Stimulated activated naive CD8-positive, alpha-beta T cell treated with anti-CD3 and anti-CD28 coated beads, Interleukin-15, Interleukin-2, amounts not matched to agents 100 ng/mL and 50 ng/mL, for 24 hours (primary cell): ENCODE measurements around the gene LRP1B.

Experiments
- H3K27ac Mint-ChIP-seq: one replicate; pipeline ENCODE4 v1.8.0; 2021; ENCODE audit warnings: mild to moderate bottlenecking, mixed read lengths
- H3K27me3 Mint-ChIP-seq: one replicate; pipeline ENCODE4 v1.8.0; 2021; ENCODE audit warnings: mixed read lengths
- H3K36me3 Mint-ChIP-seq: one replicate; pipeline ENCODE4 v1.8.0; 2021; ENCODE audit warnings: low read depth, mixed read lengths
- H3K4me1 Mint-ChIP-seq: one replicate; pipeline ENCODE4 v1.8.0; 2021; ENCODE audit warnings: low read depth, mixed read lengths
- H3K4me3 Mint-ChIP-seq: one replicate; pipeline ENCODE4 v1.8.0; 2021; ENCODE audit warnings: mild to moderate bottlenecking, mixed read lengths
- H3K9me3 Mint-ChIP-seq: one replicate; pipeline ENCODE4 v1.8.0; 2021; ENCODE audit warnings: mixed read lengths

LRP1B gene

DNA sequence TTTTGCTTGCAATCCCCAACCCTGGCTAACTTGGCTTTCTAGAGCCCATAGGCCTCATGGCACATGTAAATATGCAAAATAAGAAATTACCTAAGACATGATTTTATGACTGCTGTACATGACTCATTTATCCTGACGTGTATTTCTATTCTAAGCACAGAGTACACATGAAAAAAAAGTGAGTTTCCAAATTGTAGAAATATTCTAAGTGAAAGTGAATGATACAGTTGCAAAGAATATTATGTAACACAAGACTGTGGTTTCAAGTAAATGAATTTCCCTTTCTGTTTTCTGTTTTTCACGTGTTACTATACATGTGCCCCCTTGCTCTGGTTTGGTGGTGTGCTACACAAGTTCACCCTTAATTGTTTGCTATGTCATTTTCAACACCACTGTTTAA, 162.4 kb downstream of the LRP1B start:
- H3K9me3 Mint-ChIP-seq, result peaks cover 15% of the 10 kb centered on the region
- no peak overlapping the region for H3K4me3 Mint-ChIP-seq
- H3K36me3 Mint-ChIP-seq, result no peaks in the 10 kb centered on the region
- no peaks in the 10 kb centered on the region for H3K27me3 Mint-ChIP-seq
- no peaks in the 10 kb centered on the region for H3K4me1 Mint-ChIP-seq
- no peak overlapping the region for H3K27ac Mint-ChIP-seq

DNA sequence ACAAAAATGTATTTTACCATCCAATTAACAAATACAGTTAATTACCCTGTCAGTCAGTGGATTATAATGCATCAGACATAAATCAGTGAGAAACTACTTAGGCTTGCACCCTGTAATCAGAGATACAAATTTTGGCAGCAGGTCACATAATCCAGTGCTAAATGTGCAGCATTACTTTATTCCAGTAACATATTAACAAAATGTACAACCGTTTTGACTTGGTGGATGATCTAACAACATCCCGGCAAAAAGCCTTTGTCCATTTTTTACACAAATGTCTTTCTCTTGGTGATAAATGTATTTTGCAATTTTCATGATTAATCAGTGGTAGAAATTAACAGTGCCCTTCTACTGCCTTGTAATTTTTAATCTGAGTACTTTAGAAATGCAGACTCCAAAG, 162.8 kb downstream of the LRP1B start:
- Mint-ChIP-seq H3K9me3 (peaks cover 15% of the 10 kb centered on the region), H3K4me3 (no peak overlapping the region), H3K4me1 (no peaks in the 10 kb centered on the region), H3K36me3 (no peaks in the 10 kb centered on the region), H3K27me3 (no peaks in the 10 kb centered on the region), H3K27ac (no peak overlapping the region)

GRCh38 chr2:141967503-141967902, 163.3 kb downstream of the LRP1B start:
- no peaks in the 10 kb centered on the region for H3K4me1 Mint-ChIP-seq
- H3K36me3 Mint-ChIP-seq, result no peaks in the 10 kb centered on the region
- H3K27ac Mint-ChIP-seq, result no peak overlapping the region
- H3K27me3 Mint-ChIP-seq, result no peaks in the 10 kb centered on the region
- peaks cover 15% of the 10 kb centered on the region for H3K9me3 Mint-ChIP-seq
- H3K4me3 Mint-ChIP-seq, result no peak overlapping the region

DNA sequence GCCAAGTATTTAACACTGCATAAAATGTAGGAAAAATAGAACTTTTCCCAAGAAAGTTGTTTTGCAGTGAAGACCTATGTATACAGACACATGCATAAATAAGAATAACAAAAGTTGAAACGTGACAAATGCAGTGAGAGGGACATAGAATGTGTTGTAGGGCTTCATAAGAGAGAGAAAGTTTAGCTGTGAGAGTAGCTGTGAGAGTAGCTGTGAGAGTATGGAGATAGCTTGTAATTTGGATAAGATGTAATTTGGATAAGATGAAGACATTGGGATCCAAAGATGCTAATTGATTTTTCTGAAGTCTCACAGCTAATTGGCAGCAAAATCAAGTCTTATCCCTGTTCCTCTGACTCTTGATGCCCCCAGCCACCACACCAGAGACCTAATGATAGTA, 170.9 kb downstream of the LRP1B start:
- Mint-ChIP-seq H3K27ac (no peak overlapping the region), H3K4me3 (no peak overlapping the region), H3K36me3 (no peaks in the 10 kb centered on the region), H3K27me3 (no peaks in the 10 kb centered on the region), H3K9me3 (no peaks in the 10 kb centered on the region), H3K4me1 (no peaks in the 10 kb centered on the region)

- no peak overlapping the region for H3K4me3 Mint-ChIP-seq
- no peaks in the 10 kb centered on the region for H3K36me3 Mint-ChIP-seq
- H3K9me3 Mint-ChIP-seq, result peaks cover 2% of the 10 kb centered on the region
- no peaks in the 10 kb centered on the region for H3K27me3 Mint-ChIP-seq
- no peaks in the 10 kb centered on the region for H3K4me1 Mint-ChIP-seq
- no peak overlapping the region for H3K27ac Mint-ChIP-seq
These were observed 171.8 kb downstream of the LRP1B start for GRCh38 chr2:141959016-141959415.

DNA sequence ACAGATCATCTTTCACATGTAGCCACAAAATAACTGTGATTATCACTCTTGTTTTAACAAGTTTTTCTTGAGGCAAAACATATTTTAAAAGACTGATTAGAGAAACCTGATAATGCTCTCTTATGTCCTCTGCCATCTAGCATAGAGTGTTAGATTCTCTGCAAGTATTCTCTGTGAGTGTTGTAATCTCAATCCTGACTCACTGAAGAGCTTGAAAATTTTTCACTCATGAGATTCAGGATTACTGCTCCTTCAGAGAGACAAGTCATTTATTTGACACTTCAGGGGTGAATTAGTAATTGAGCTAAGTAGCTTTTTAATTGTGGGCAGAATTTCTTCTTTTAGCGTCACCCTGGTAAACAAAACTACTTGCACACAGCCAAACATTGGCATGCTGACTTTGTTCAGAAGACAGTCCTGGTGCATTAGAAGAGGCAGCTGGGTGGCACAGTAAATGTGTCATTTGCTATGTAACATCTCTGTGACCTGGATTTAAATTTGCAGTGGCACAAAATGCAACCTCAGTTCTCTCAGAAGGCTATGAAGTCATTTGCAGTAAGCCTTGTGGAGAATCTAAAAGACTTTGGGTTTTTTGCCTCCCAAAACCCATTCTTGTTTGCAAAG, 172.9 kb downstream of the LRP1B start:
- H3K9me3 Mint-ChIP-seq, result peaks cover 4% of the 10 kb centered on the region
- no peaks in the 10 kb centered on the region for H3K27me3 Mint-ChIP-seq
- H3K27ac Mint-ChIP-seq, result no peak overlapping the region
- H3K4me3 Mint-ChIP-seq, result no peak overlapping the region
- no peaks in the 10 kb centered on the region for H3K36me3 Mint-ChIP-seq
- H3K4me1 Mint-ChIP-seq, result no peaks in the 10 kb centered on the region

GRCh38 chr2:141957321-141957720, 173.5 kb downstream of the LRP1B start:
- Mint-ChIP-seq H3K27me3 (no peaks in the 10 kb centered on the region), H3K4me3 (no peak overlapping the region), H3K9me3 (peaks cover 4% of the 10 kb centered on the region), H3K4me1 (no peaks in the 10 kb centered on the region), H3K27ac (no peak overlapping the region), H3K36me3 (no peaks in the 10 kb centered on the region)

- Mint-ChIP-seq H3K27me3 (no peaks in the 10 kb centered on the region), H3K4me3 (no peak overlapping the region), H3K9me3 (peaks cover 3% of the 10 kb centered on the region), H3K36me3 (no peaks in the 10 kb centered on the region), H3K4me1 (no peaks in the 10 kb centered on the region), H3K27ac (no peak overlapping the region)
These were observed 183.3 kb downstream of the LRP1B start for GRCh38 chr2:141947396-141948114.

DNA sequence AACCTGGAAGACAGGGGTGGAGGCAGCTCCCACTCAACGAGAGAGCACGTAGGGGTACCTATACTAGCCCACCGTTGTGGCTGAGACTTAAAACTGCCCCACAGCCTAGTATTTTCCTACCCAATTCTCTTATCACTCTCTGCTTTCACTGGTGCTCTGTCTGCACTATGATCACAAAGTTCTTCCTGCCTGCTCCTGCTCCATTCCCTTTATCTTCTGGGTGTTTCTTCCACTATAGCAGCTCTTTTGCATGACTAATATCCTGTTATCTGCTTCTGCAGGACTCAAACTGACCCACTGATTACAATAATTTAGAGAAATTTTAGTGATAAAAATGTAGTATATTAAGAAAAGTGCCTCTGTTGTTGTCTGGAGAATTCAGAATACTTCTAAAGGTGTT, 184.8 kb downstream of the LRP1B start:
- Mint-ChIP-seq H3K36me3 (no peaks in the 10 kb centered on the region), H3K4me1 (no peaks in the 10 kb centered on the region), H3K9me3 (peaks cover 7% of the 10 kb centered on the region), H3K4me3 (no peak overlapping the region), H3K27ac (no peak overlapping the region), H3K27me3 (no peaks in the 10 kb centered on the region)

- Mint-ChIP-seq H3K27ac (no peak overlapping the region), H3K9me3 (peaks cover 11% of the 10 kb centered on the region)
These were observed 186.9 kb downstream of the LRP1B start for GRCh38 chr2:141943918-141944317.

GRCh38 chr2:141942006-141942789, 188.6 kb downstream of the LRP1B start:
- Mint-ChIP-seq H3K4me1 (no peaks in the 10 kb centered on the region), H3K36me3 (no peaks in the 10 kb centered on the region), H3K27me3 (no peaks in the 10 kb centered on the region), H3K9me3 (peaks cover 11% of the 10 kb centered on the region), H3K27ac (no peak overlapping the region), H3K4me3 (no peak overlapping the region)

More at GRCh38 chr2:141943918-141944317, 186.9 kb downstream of the LRP1B start:
- H3K36me3 Mint-ChIP-seq, result no peaks in the 10 kb centered on the region
- H3K27me3 Mint-ChIP-seq, result no peaks in the 10 kb centered on the region
- H3K4me3 Mint-ChIP-seq, result no peak overlapping the region
- H3K4me1 Mint-ChIP-seq, result no peaks in the 10 kb centered on the region

DNA sequence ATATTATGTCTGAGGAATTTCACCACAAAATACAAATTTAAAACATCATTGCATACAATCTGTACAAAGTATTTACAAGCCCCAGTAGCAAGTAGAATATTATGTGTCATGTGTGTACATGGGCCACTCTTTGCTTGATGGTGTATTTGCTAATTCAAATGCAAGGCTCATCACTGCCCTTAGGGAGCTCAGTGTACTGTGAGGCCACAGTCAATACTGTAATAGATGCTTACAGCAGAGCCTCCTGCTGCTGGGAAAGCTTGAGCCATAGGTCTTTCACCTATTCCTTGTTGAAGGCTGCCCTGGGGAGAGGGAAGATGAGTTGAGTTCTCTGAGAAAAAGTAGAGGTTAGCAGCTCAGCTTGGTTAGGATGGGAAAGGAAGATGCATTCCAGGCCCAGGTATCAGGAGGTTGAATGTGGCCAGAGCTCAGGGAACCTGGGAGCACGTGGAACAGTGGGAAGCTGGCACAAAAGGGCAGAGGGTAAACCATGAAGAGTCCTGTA, 189.6 kb downstream of the LRP1B start:
- no peak overlapping the region for H3K27ac Mint-ChIP-seq
- no peaks in the 10 kb centered on the region for H3K4me1 Mint-ChIP-seq
- H3K4me3 Mint-ChIP-seq, result no peak overlapping the region
- H3K36me3 Mint-ChIP-seq, result no peaks in the 10 kb centered on the region
- peaks cover 9% of the 10 kb centered on the region for H3K9me3 Mint-ChIP-seq
- H3K27me3 Mint-ChIP-seq, result no peaks in the 10 kb centered on the region

- no peak overlapping the region for H3K27ac Mint-ChIP-seq
- no peak overlapping the region for H3K4me3 Mint-ChIP-seq
- H3K27me3 Mint-ChIP-seq, result no peaks in the 10 kb centered on the region
- H3K36me3 Mint-ChIP-seq, result no peaks in the 10 kb centered on the region
- peaks cover 9% of the 10 kb centered on the region for H3K9me3 Mint-ChIP-seq
- H3K4me1 Mint-ChIP-seq, result no peaks in the 10 kb centered on the region
These were observed 190.1 kb downstream of the LRP1B start for GRCh38 chr2:141940709-141941108.

DNA sequence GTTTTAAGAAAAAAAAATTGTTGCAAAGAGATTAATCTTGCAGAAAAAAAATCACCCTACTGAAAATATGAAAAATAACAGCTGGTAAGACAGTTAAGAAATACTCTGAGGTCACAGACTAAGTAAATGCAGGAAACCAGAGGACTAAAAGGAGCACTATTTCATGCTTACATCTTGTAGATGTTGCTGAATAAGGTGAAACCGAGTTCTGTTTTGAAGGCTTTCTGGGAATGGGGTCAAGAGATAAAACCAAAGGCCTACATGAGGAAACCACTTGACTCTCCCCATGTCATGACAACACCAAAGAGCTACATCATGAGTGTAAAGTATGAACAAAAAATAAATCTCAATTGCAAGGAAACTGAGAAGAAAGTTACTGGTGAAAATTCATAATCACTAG, 197.6 kb downstream of the LRP1B start:
- H3K4me3 Mint-ChIP-seq, result no peak overlapping the region
- no peaks in the 10 kb centered on the region for H3K27me3 Mint-ChIP-seq
- H3K4me1 Mint-ChIP-seq, result no peaks in the 10 kb centered on the region
- H3K27ac Mint-ChIP-seq, result no peak overlapping the region
- peaks cover 7% of the 10 kb centered on the region for H3K9me3 Mint-ChIP-seq
- no peaks in the 10 kb centered on the region for H3K36me3 Mint-ChIP-seq

GRCh38 chr2:141932261-141932660, 198.6 kb downstream of the LRP1B start:
- no peaks in the 10 kb centered on the region for H3K4me1 Mint-ChIP-seq

More at GRCh38 chr2:141932261-141932660, 198.6 kb downstream of the LRP1B start:
- Mint-ChIP-seq H3K4me3 (no peak overlapping the region), H3K9me3 (peaks cover 7% of the 10 kb centered on the region), H3K27me3 (no peaks in the 10 kb centered on the region), H3K36me3 (no peaks in the 10 kb centered on the region), H3K27ac (no peak overlapping the region)
